Mesendoderm (in vitro differentiated cells): ENCODE measurements around the gene SHC3.

Experiments used
- DNase-seq: peaks from one replicate; pipeline ENCODE4 v3.0.0; 2013
- H2AK5ac ChIP-seq: 2 replicates; pipeline ENCODE4 v1.6.1; 2013; ENCODE audit warnings: low read length, inconsistent platforms
- H2BK120ac ChIP-seq: 2 replicates; pipeline ENCODE4 v1.6.1; 2013; ENCODE audit warnings: low read depth, mild to moderate bottlenecking, low read length, moderate library complexity, mixed read lengths
- H2BK15ac ChIP-seq: replicated peaks from 2 replicates; pipeline ENCODE4 v1.6.1; 2013; ENCODE audit warnings: low read depth, mild to moderate bottlenecking, moderate library complexity
- H2BK5ac ChIP-seq: 2 replicates; pipeline ENCODE4 v1.6.1; 2013; ENCODE audit warnings: low read length, inconsistent platforms
- H3K18ac ChIP-seq: 2 replicates; pipeline ENCODE4 v1.6.1; 2013; ENCODE audit warnings: mild to moderate bottlenecking, low read length, mixed read lengths
- H3K23ac ChIP-seq: one replicate; pipeline ENCODE4 v1.6.1; 2013; ENCODE audit warnings: low read length
- H3K27ac ChIP-seq: 2 replicates; pipeline ENCODE4 v1.5.1; 2013; ENCODE audit warnings: low read depth, mild to moderate bottlenecking, inconsistent platforms, low read length, moderate library complexity
- H3K27me3 ChIP-seq: 2 replicates; pipeline ENCODE4 v1.6.1; 2013; ENCODE audit warnings: low read length, control low read depth, mild to moderate bottlenecking, inconsistent platforms; ENCODE audit not compliant: insufficient read depth, poor library complexity
- H3K36me3 ChIP-seq: 2 replicates; pipeline ENCODE4 v1.6.1; 2013; ENCODE audit warnings: low read length, inconsistent platforms; ENCODE audit not compliant: control insufficient read depth, insufficient read depth
- H3K4ac ChIP-seq: one replicate; pipeline ENCODE4 v1.6.1; 2013; ENCODE audit warnings: low read depth, mild to moderate bottlenecking, low read length, moderate library complexity
- H3K4me1 ChIP-seq: 2 replicates; pipeline ENCODE4 v1.6.1; 2013; ENCODE audit warnings: low read depth, low read length, inconsistent platforms; ENCODE audit not compliant: control insufficient read depth
- H3K4me2 ChIP-seq: 2 replicates; pipeline ENCODE4 v1.6.1; 2013; ENCODE audit warnings: low read length
- H3K4me3 ChIP-seq: 2 replicates; pipeline ENCODE4 v1.5.1; 2013; ENCODE audit warnings: mild to moderate bottlenecking, low read length
- H3K56ac ChIP-seq: one replicate; pipeline ENCODE4 v1.6.1; 2013; ENCODE audit warnings: low read length
- H3K79me1 ChIP-seq: 2 replicates; pipeline ENCODE4 v1.6.1; 2013; ENCODE audit warnings: low read length, inconsistent platforms
- H3K79me2 ChIP-seq: 2 replicates; pipeline ENCODE4 v1.6.1; 2013; ENCODE audit warnings: mild to moderate bottlenecking, low read length; ENCODE audit not compliant: control insufficient read depth, insufficient read depth
- H3K9ac ChIP-seq: 2 replicates; pipeline ENCODE4 v1.6.1; 2013; ENCODE audit warnings: low read length, inconsistent platforms
- H4K5ac ChIP-seq: one replicate; pipeline ENCODE4 v1.6.1; 2013; ENCODE audit warnings: low read length
- H4K8ac ChIP-seq: one replicate; pipeline ENCODE4 v1.6.1; 2013; ENCODE audit warnings: low read depth, mild to moderate bottlenecking, control low read depth, low read length, moderate library complexity
- WGBS: extraction: QIAGEN DNeasy Blood & Tissue Kit; methylation state at CpG from one replicate; pipeline ENCODE4 v1.1.7; 2013; ENCODE audit warnings: low lambda C conversion rate, missing lambda C conversion rate; ENCODE audit not compliant: insufficient coverage; ENCODE audit errors: extremely low coverage; 5-methylcytosine and 5-hydroxymethylcytosine counted together

Gene SHC3

DNA sequence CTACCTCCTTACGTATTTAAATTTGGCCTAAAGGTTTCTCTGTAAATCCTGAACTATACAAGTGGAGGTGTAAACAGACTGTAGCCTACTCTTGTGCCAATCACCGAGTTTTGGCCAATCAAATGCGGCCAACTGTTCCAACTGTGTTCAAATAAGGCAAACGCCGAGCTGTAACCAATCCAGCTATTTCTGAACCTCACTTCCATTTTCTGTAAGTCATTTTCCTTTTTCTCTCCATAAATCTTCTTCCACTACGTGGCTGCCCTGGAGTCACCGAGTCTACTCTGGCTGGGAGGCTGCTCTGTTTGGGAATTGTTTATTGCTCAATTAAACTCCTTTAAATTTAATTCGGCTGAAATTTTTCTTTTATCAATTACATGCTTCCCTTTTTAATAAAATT, 129.0 kb downstream of the SHC3 start:
- H2AK5ac ChIP-seq = no peak overlapping the region
- no CpG with 5 or more reads among the region's 8 CpGs for WGBS

DNA sequence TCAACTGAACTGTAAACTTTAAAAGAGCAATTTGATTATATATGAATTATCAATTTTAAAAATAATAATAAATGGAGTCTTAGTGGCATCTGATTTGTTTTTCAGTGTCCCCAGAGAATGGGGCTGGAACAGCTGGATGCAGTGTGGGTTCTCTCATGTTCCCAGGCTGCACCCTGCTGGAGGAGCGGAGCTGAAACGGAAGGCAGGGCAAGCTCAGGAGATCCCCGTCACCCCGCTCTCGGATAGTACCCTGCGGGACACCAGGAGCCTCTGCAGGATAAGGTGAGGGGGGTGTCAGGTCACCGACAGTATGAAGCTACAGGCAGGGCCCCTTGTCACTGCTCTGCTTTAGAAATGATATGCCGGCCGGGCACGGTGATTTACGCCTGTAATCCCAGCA, 130.0 kb downstream of the SHC3 start:
- no peak overlapping the region for H3K23ac ChIP-seq
- H2AK5ac ChIP-seq = no peak overlapping the region
- H3K4me1 ChIP-seq = no peaks in the 10 kb centered on the region
- H3K79me2 ChIP-seq = no peaks in the 10 kb centered on the region
- no peaks in the 10 kb centered on the region for H3K27me3 ChIP-seq
- H2BK5ac ChIP-seq = no peak overlapping the region
- H4K8ac ChIP-seq = no peak overlapping the region
- WGBS = no CpG with 5 or more reads among the region's 11 CpGs
- no peak overlapping the region for H3K4me3 ChIP-seq
- no peak overlapping the region for H3K27ac ChIP-seq
- no peak overlapping the region for H3K9ac ChIP-seq
- peak; percentile 33 for DNase-seq
- no peak overlapping the region for H3K4ac ChIP-seq
- no peak overlapping the region for H2BK120ac ChIP-seq
- H2BK15ac ChIP-seq = no peak overlapping the region
- no peak overlapping the region for H3K4me2 ChIP-seq
- H3K56ac ChIP-seq = no peak overlapping the region
- no peak overlapping the region for H4K5ac ChIP-seq
- no peaks in the 10 kb centered on the region for H3K79me1 ChIP-seq
- no peak overlapping the region for H3K18ac ChIP-seq
- H3K36me3 ChIP-seq = no peaks in the 10 kb centered on the region

More for the DNA sequence above, 129.0 kb downstream of the SHC3 start:
- H4K5ac ChIP-seq = no peak overlapping the region
- no peak overlapping the region for H3K18ac ChIP-seq
- no peak overlapping the region for H3K4me3 ChIP-seq
- DNase-seq = no peak
- no peak overlapping the region for H4K8ac ChIP-seq
- no peaks in the 10 kb centered on the region for H3K27me3 ChIP-seq
- H2BK15ac ChIP-seq = no peak overlapping the region
- no peak overlapping the region for H3K4ac ChIP-seq
- H3K4me1 ChIP-seq = no peaks in the 10 kb centered on the region
- no peak overlapping the region for H3K27ac ChIP-seq
- H3K23ac ChIP-seq = no peak overlapping the region
- H3K9ac ChIP-seq = no peak overlapping the region
- no peak overlapping the region for H3K4me2 ChIP-seq
- H3K36me3 ChIP-seq = no peaks in the 10 kb centered on the region
- no peak overlapping the region for H3K56ac ChIP-seq
- no peaks in the 10 kb centered on the region for H3K79me1 ChIP-seq
- H2BK5ac ChIP-seq = no peak overlapping the region
- no peaks in the 10 kb centered on the region for H3K79me2 ChIP-seq
- H2BK120ac ChIP-seq = no peak overlapping the region

DNA sequence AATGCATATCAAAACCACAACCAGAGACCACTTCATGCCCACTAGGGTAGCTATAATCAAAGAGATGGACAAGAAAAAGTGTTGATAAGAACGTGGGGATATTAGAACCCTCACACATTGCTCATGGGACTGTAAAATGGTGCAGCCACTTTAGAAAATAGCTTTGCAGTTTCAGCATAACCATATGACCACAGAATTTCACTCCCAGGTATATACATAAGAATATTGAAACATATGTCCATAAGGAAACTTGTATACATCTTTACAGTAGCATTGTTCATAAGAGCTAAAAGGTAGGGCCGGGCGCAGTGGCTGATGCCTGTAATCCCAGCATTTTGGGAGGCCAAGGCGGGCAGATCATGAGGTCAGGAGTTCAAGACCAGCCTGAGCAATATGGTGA, 131.0 kb downstream of the SHC3 start:
- Histone ChIP-seq H3K4me2 (no peak overlapping the region), H3K79me1 (no peaks in the 10 kb centered on the region), H3K23ac (no peak overlapping the region), H3K56ac (no peak overlapping the region), H3K27me3 (no peaks in the 10 kb centered on the region), H2BK5ac (no peak overlapping the region), H4K5ac (no peak overlapping the region), H3K79me2 (no peaks in the 10 kb centered on the region), H3K4me3 (no peak overlapping the region), H3K4ac (no peak overlapping the region), H3K18ac (no peak overlapping the region), H2BK120ac (no peak overlapping the region), H2BK15ac (no peak overlapping the region), H3K9ac (no peak overlapping the region), H3K27ac (no peak overlapping the region), H4K8ac (no peak overlapping the region), H3K36me3 (no peaks in the 10 kb centered on the region), H3K4me1 (no peaks in the 10 kb centered on the region), H2AK5ac (no peak overlapping the region)
- DNase-seq = no peak
- no CpG with 5 or more reads among the region's 4 CpGs for WGBS

DNA sequence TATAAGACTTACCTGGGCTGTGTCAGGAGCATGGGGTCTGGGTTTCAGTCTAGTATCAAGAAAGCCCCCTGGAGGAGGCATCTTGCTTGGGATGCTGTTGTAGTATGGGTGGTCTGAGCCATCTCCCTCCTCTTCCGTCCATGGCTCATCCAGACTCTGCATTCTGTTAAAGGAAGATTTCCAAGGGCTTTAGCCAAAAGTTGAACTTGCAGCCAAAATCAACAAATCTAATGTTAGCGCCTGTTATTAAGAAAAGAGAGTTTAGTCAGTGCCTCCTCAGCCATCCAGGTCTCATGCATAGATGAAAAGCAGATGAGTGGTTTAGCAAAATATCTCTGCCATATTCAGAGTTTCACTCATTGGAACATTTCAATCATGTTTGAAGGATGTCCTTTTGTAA, 131.8 kb downstream of the SHC3 start:
- Histone ChIP-seq H3K79me2 (no peaks in the 10 kb centered on the region), H3K9ac (no peak overlapping the region), H3K18ac (no peak overlapping the region), H3K27ac (no peak overlapping the region), H3K4me2 (no peak overlapping the region), H2BK15ac (no peak overlapping the region), H3K36me3 (no peaks in the 10 kb centered on the region), H2BK5ac (no peak overlapping the region), H4K8ac (no peak overlapping the region), H3K4me3 (no peak overlapping the region), H3K4ac (no peak overlapping the region), H4K5ac (no peak overlapping the region), H2AK5ac (no peak overlapping the region), H3K27me3 (no peaks in the 10 kb centered on the region), H3K79me1 (no peaks in the 10 kb centered on the region), H3K56ac (no peak overlapping the region), H3K4me1 (no peaks in the 10 kb centered on the region), H3K23ac (no peak overlapping the region), H2BK120ac (no peak overlapping the region)
- no peak for DNase-seq
- no CpG with 5 or more reads among the region's 2 CpGs for WGBS

DNA sequence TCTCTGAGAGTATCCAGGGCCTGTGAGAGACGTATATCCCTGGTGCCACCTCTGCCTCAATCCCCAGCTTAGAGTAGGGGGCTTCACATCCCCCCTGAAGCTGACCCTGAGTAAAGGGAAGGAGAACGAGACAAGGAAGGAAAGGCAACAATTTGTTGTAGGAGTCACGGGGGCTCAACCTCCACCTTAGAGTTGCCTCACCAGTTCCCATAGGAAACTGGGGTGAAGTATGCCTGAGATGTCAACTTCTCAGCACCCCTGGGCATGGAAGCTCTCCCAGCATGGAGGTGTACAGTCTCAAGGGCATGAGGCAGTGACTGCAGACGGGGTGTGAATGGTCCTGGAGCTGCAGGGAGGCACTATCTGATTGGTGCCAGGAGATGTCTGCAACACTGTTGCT, 133.7 kb downstream of the SHC3 start:
- H2AK5ac ChIP-seq = no peak overlapping the region
- H3K9ac ChIP-seq = no peak overlapping the region
- H4K8ac ChIP-seq = no peak overlapping the region
- no peaks in the 10 kb centered on the region for H3K27me3 ChIP-seq
- H4K5ac ChIP-seq = no peak overlapping the region
- no peaks in the 10 kb centered on the region for H3K36me3 ChIP-seq
- DNase-seq = no peak
- no peak overlapping the region for H2BK5ac ChIP-seq
- H3K79me2 ChIP-seq = no peaks in the 10 kb centered on the region
- whole genome bisulfite sequencing = no CpG with 5 or more reads among the region's 4 CpGs
- H3K4me1 ChIP-seq = no peaks in the 10 kb centered on the region
- no peaks in the 10 kb centered on the region for H3K79me1 ChIP-seq
- H3K4me2 ChIP-seq = no peak overlapping the region
- no peak overlapping the region for H3K23ac ChIP-seq
- no peak overlapping the region for H3K4me3 ChIP-seq
- no peak overlapping the region for H3K27ac ChIP-seq
- H3K4ac ChIP-seq = no peak overlapping the region
- no peak overlapping the region for H3K18ac ChIP-seq
- no peak overlapping the region for H2BK120ac ChIP-seq
- H2BK15ac ChIP-seq = no peak overlapping the region
- no peak overlapping the region for H3K56ac ChIP-seq

DNA sequence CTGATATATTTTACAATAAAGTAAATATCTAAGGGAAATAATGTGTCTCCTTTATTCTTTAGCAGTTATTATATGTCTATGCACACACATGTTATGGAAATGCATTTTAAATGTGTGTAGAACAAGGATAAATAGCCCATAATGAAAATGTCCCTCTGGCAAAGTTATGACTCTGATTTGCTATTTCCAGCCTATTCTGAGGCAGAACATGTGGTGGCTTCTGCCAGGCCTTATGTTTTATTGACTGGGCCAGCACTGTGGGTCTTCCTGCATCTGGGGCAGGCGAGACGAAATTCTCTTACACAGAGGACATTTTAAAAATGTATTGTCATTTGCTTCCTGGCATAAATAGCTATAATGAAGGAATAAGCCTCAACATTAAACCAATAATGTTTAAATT, 134.5 kb downstream of the SHC3 start:
- WGBS = no CpG with 5 or more reads among the region's 2 CpGs
- no peak for DNase-seq
- Histone ChIP-seq H2BK15ac (no peak overlapping the region), H2BK5ac (no peak overlapping the region), H4K8ac (no peak overlapping the region), H3K4me1 (no peaks in the 10 kb centered on the region), H3K18ac (no peak overlapping the region), H3K56ac (no peak overlapping the region), H3K4me2 (no peak overlapping the region), H3K4me3 (no peak overlapping the region), H3K9ac (no peak overlapping the region), H3K36me3 (no peaks in the 10 kb centered on the region), H3K4ac (no peak overlapping the region), H3K27ac (no peak overlapping the region), H3K23ac (no peak overlapping the region), H4K5ac (no peak overlapping the region), H2AK5ac (no peak overlapping the region), H2BK120ac (no peak overlapping the region), H3K79me1 (no peaks in the 10 kb centered on the region), H3K27me3 (no peaks in the 10 kb centered on the region), H3K79me2 (no peaks in the 10 kb centered on the region)
